ENCODE measurements around the gene TMEM150C. TPM values are rescaled to one million over a fixed set of nuclear protein-coding genes. Genes with fewer than 3 reads are reported as not detected.

TMEM150C gene
- total RNA-seq, 1 experiment from 2014 or later, result 2.7 TPM

- H3K9me3 ChIP-seq (ENCODE audit: control insufficient read depth, low read depth, low read length), result no peaks in the 10 kb centered on the region
- no peaks in the 10 kb centered on the region for H3K79me2 ChIP-seq (ENCODE audit: insufficient read depth, low read length)
- no peak overlapping the region for H3K27ac ChIP-seq (ENCODE audit: insufficient read length, low read depth, low read length)
- no peak overlapping the region for H3K4ac ChIP-seq (ENCODE audit: low read depth, low read length)
- H4K91ac ChIP-seq (ENCODE audit: insufficient read length, low read depth, low read length), result no peak overlapping the region
- no peak overlapping the region for H4K5ac ChIP-seq (ENCODE audit: insufficient read length, low read depth, low read length)
- H3K4me2 ChIP-seq (ENCODE audit: insufficient read depth, insufficient read length, low read length), result no peak overlapping the region
- H3K79me1 ChIP-seq (ENCODE audit: insufficient read depth, low read depth, low read length, poor library complexity, severe bottlenecking), result no peaks in the 10 kb centered on the region
- no peak overlapping the region for H3K14ac ChIP-seq (ENCODE audit: insufficient read depth, low read length)
- H2BK15ac ChIP-seq (ENCODE audit: low read depth, low read length), result no peak overlapping the region
- no peaks in the 10 kb centered on the region for H3K23me2 ChIP-seq (ENCODE audit: insufficient read length, low read depth, low read length, poor library complexity, severe bottlenecking)
- peaks cover 8% of the 10 kb centered on the region; the same call in 1 of the 2 replicates for H3K4me1 ChIP-seq (ENCODE audit: insufficient read depth, low read length)
- Mint-ChIP-seq H3K36me3 (ENCODE audit: insufficient read depth in 1 of 3, low read depth in 3 of 3) (no peaks in the 10 kb centered on the region), H3K27ac (no peak overlapping the region), H3K27me3 (ENCODE audit: low read depth) (no peaks in the 10 kb centered on the region; the same call in 1 of the 2 replicates), H3K9me3 (no peaks in the 10 kb centered on the region), H3K4me3 (no peak overlapping the region), H3K4me1 (peaks cover 29 to 30% of the 10 kb centered on the region in 2 experiments)
- H2BK5ac ChIP-seq (ENCODE audit: insufficient read length, low read length), result no peak overlapping the region
- TF ChIP-seq CTCF (conservative IDR thresholded peaks at IDR 0.05), result no peak
- DNase-seq, result no peak
- H2BK120ac ChIP-seq (ENCODE audit: low read depth, low read length, poor library complexity, severe bottlenecking), result no peak overlapping the region
- no CpG with 5 or more reads among the region's 5 CpGs for WGBS (ENCODE audit: extremely low coverage, insufficient read length, low lambda C conversion rate)
- H3K18ac ChIP-seq (ENCODE audit: insufficient read length, low read depth, low read length), result no peak overlapping the region
- H3K27me3 ChIP-seq (ENCODE audit: insufficient read depth, low read length), result no peaks in the 10 kb centered on the region
- no peak overlapping the region for H4K8ac ChIP-seq (replicated peaks; ENCODE audit: insufficient read length, low read depth, low read length)
- H2AK5ac ChIP-seq (ENCODE audit: insufficient read length, low read length), result no peak overlapping the region
- H2BK12ac ChIP-seq (ENCODE audit: insufficient read length, low read depth, low read length), result no peak overlapping the region
- no peak overlapping the region for H2AFZ ChIP-seq (ENCODE audit: low read length)
- H3T11ph ChIP-seq (ENCODE audit: low read length), result no peak overlapping the region
- H3K9ac ChIP-seq (ENCODE audit: extremely low read depth, insufficient read length, low read length), result no peak overlapping the region
- H3K23ac ChIP-seq (ENCODE audit: insufficient read length, low read depth, low read length), result no peak overlapping the region
- no peak overlapping the region for H3K56ac ChIP-seq (ENCODE audit: insufficient read length, low read depth, low read length)
- H2BK20ac ChIP-seq (ENCODE audit: low read depth, low read length, poor library complexity, severe bottlenecking), result no peak overlapping the region
- no peaks in the 10 kb centered on the region for H4K20me1 ChIP-seq (ENCODE audit: control insufficient read depth, insufficient read depth, insufficient read length)
Measured at GRCh38 chr4:82593411-82593810, 31.6 kb upstream of the TMEM150C start.
